SK-N-SH treated with all-trans-retinoic acid at 6 μM for 48 hours (cell line): ENCODE measurements around the gene ST13.

Experiments used
- ATAC-seq: fragments of 200-7000 bp; cut with Tn5 transposase; 3 replicates; pipeline ENCODE4 v1.9.1; 2020; ENCODE audit warnings: mild to moderate bottlenecking, moderate library complexity
- ARNTL ChIP-seq: fragments of 450-650 bp; formaldehyde crosslinking; IDR thresholded peaks from 2 replicates; pipeline ENCODE4 v1.5.0; 2020; ENCODE audit warnings: low read depth, mild to moderate bottlenecking, moderate library complexity, borderline replicate concordance
- BACH2 ChIP-seq: fragments of 250-450 bp; sonication (Bioruptor Pico); IDR thresholded peaks from 2 replicates; pipeline ENCODE4 v1.9.0; 2021; ENCODE audit warnings: mild to moderate bottlenecking, borderline replicate concordance
- CSDC2 ChIP-seq: fragments of 250-450 bp; sonication (Bioruptor Pico); IDR thresholded peaks from 2 replicates; pipeline ENCODE4 v1.5.0; 2020; ENCODE audit warnings: mild to moderate bottlenecking, moderate library complexity
- ESRRG ChIP-seq: fragments of 250-450 bp; sonication (Bioruptor Pico); IDR thresholded peaks from 2 replicates; pipeline ENCODE4 v1.6.1; 2021; ENCODE audit warnings: mild to moderate bottlenecking
- GLIS3 ChIP-seq: fragments of 250-450 bp; sonication (Bioruptor Pico); IDR thresholded peaks from 2 replicates; pipeline ENCODE4 v1.5.0; 2020; ENCODE audit warnings: mild to moderate bottlenecking, moderate library complexity
- ISL1 ChIP-seq: fragments of 250-450 bp; sonication (Bioruptor Pico); IDR thresholded peaks from 2 replicates; pipeline ENCODE4 v2.1.2; 2022; ENCODE audit warnings: mild to moderate bottlenecking, moderate library complexity
- OSR1 ChIP-seq: fragments of 250-450 bp; sonication (Bioruptor Pico); IDR thresholded peaks from 2 replicates; pipeline ENCODE4 v1.8.0; 2022; ENCODE audit warnings: moderate library complexity, mild to moderate bottlenecking, inconsistent platforms
- PATZ1 ChIP-seq: fragments of 250-450 bp; sonication (Bioruptor Pico); IDR thresholded peaks from 2 replicates; pipeline ENCODE4 v1.8.0; 2020; ENCODE audit warnings: mild to moderate bottlenecking, moderate library complexity, borderline replicate concordance
- POU6F1 ChIP-seq: fragments of 250-450 bp; sonication (Bioruptor Pico); IDR thresholded peaks from 2 replicates; pipeline ENCODE4 v1.8.0; 2021; ENCODE audit warnings: low read depth, mild to moderate bottlenecking, moderate library complexity, borderline replicate concordance
- RARB ChIP-seq: fragments of 250-450 bp; sonication (Bioruptor Pico); IDR thresholded peaks from 2 replicates; pipeline ENCODE4 v1.8.0; 2021; ENCODE audit warnings: mild to moderate bottlenecking, moderate library complexity
- SNAI2 ChIP-seq: fragments of 250-450 bp; sonication (Bioruptor Pico); IDR thresholded peaks from 2 replicates; pipeline ENCODE4 v1.5.0; 2020; ENCODE audit warnings: mild to moderate bottlenecking, moderate library complexity
- TCF4 ChIP-seq: fragments of 250-450 bp; sonication (Bioruptor Pico); IDR thresholded peaks from 2 replicates; pipeline ENCODE4 v1.8.0; 2021; ENCODE audit warnings: mild to moderate bottlenecking, moderate library complexity, borderline replicate concordance
- TOX ChIP-seq: fragments of 250-450 bp; sonication (Bioruptor Pico); IDR thresholded peaks from 2 replicates; pipeline ENCODE4 v1.8.0; 2021; ENCODE audit warnings: mild to moderate bottlenecking, moderate library complexity, borderline replicate concordance
- TSHZ2 ChIP-seq: fragments of 250-450 bp; sonication (Bioruptor Pico); IDR thresholded peaks from 2 replicates; pipeline ENCODE4 v1.5.0; 2020; ENCODE audit warnings: mild to moderate bottlenecking, moderate library complexity
- ZC3H10 ChIP-seq: fragments of 250-450 bp; sonication (Bioruptor Pico); IDR thresholded peaks from 2 replicates; pipeline ENCODE4 v1.5.1; 2021; ENCODE audit warnings: mild to moderate bottlenecking, moderate library complexity
- ZFP3 ChIP-seq: fragments of 250-450 bp; sonication (Bioruptor Pico); IDR thresholded peaks from 2 replicates; pipeline ENCODE4 v1.5.0; 2020; ENCODE audit warnings: mild to moderate bottlenecking, moderate library complexity
- ZFP30 ChIP-seq: fragments of 450-650 bp; formaldehyde crosslinking; IDR thresholded peaks from 2 replicates; pipeline ENCODE4 v1.5.0; 2022; ENCODE audit warnings: mild to moderate bottlenecking, moderate library complexity
- ZNF565 ChIP-seq: fragments of 450-650 bp; formaldehyde crosslinking; conservative IDR thresholded peaks from 2 replicates; pipeline ENCODE4 v1.5.0; 2020; ENCODE audit warnings: low read depth, mild to moderate bottlenecking, moderate library complexity
- ZNF8 ChIP-seq: fragments of 450-650 bp; formaldehyde crosslinking; IDR thresholded peaks from 2 replicates; pipeline ENCODE4 v1.5.0; 2020; ENCODE audit warnings: mild to moderate bottlenecking, moderate library complexity
- TF ChIP-seq, protein P1 (sequence below): fragments of 250-450 bp; sonication (Bioruptor Pico); IDR thresholded peaks from 2 replicates; pipeline ENCODE4 v1.5.1; 2021; ENCODE audit warnings: mild to moderate bottlenecking, moderate library complexity
- TF ChIP-seq, protein P2 (sequence below): fragments of 250-450 bp; sonication (Bioruptor Pico); IDR thresholded peaks from 2 replicates; pipeline ENCODE4 v1.5.1; 2020; ENCODE audit warnings: low read depth, mild to moderate bottlenecking, moderate library complexity

ST13 gene

GRCh38 chr22:40862013-40862412 is 5.6 kb upstream of the ST13 start, which contains the start of gene DNAJB7:
TSS of gene DNAJB7 (minus strand) at chr22:40862113. CDS start at chr22:40861994, 119 bp downstream.
- TF ChIP-seq, protein P1, sequence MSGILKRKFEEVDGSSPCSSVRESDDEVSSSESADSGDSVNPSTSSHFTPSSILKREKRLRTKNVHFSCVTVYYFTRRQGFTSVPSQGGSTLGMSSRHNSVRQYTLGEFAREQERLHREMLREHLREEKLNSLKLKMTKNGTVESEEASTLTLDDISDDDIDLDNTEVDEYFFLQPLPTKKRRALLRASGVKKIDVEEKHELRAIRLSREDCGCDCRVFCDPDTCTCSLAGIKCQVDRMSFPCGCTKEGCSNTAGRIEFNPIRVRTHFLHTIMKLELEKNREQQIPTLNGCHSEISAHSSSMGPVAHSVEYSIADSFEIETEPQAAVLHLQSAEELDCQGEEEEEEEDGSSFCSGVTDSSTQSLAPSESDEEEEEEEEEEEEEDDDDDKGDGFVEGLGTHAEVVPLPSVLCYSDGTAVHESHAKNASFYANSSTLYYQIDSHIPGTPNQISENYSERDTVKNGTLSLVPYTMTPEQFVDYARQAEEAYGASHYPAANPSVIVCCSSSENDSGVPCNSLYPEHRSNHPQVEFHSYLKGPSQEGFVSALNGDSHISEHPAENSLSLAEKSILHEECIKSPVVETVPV (CRISPR knock-in tag): no peak
- TF ChIP-seq TSHZ2 (no peak), PATZ1 (CRISPR knock-in tag) (no peak), SNAI2 (CRISPR knock-in tag) (no peak), BACH2 (CRISPR knock-in tag) (no peak), ISL1 (CRISPR knock-in tag) (no peak), RARB (CRISPR knock-in tag) (no peak), ZNF565 (CRISPR knock-in tag) (no peak), ZC3H10 (CRISPR knock-in tag) (no peak), POU6F1 (CRISPR knock-in tag) (no peak), ZNF8 (no peak), ARNTL (CRISPR knock-in tag) (no peak), TCF4 (CRISPR knock-in tag) (no peak), TOX (CRISPR knock-in tag) (no peak), ZFP3 (CRISPR knock-in tag) (no peak), CSDC2 (CRISPR knock-in tag) (no peak), GLIS3 (no peak)
- ATAC-seq: no peak

- TF ChIP-seq OSR1 (CRISPR knock-in tag) (no peak), SNAI2 (CRISPR knock-in tag) (no peak), BACH2 (CRISPR knock-in tag) (no peak), ZFP30 (CRISPR knock-in tag) (no peak), ZFP3 (CRISPR knock-in tag) (no peak), CSDC2 (CRISPR knock-in tag) (no peak), PATZ1 (CRISPR knock-in tag) (no peak), GLIS3 (no peak), ESRRG (CRISPR knock-in tag) (no peak), ISL1 (CRISPR knock-in tag) (no peak), ARNTL (CRISPR knock-in tag) (no peak), ZNF565 (CRISPR knock-in tag) (no peak), RARB (CRISPR knock-in tag) (no peak), ZC3H10 (CRISPR knock-in tag) (no peak), TOX (CRISPR knock-in tag) (no peak)
- TF ChIP-seq, protein P2, sequence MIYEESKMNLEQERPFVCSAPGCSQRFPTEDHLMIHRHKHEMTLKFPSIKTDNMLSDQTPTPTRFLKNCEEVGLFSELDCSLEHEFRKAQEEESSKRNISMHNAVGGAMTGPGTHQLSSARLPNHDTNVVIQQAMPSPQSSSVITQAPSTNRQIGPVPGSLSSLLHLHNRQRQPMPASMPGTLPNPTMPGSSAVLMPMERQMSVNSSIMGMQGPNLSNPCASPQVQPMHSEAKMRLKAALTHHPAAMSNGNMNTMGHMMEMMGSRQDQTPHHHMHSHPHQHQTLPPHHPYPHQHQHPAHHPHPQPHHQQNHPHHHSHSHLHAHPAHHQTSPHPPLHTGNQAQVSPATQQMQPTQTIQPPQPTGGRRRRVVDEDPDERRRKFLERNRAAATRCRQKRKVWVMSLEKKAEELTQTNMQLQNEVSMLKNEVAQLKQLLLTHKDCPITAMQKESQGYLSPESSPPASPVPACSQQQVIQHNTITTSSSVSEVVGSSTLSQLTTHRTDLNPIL (CRISPR knock-in tag): no peak
- TF ChIP-seq, protein P1 (CRISPR knock-in tag): no peak
- ATAC-seq: no peak
These were observed 943 bp upstream of the ST13 start for GRCh38 chr22:40857309-40857855.
